Activated CD8-positive, alpha-beta memory T cell treated with anti-CD3 and anti-CD28 coated beads, Interleukin-2, amount 50 U/mL, for 24 hours (primary cell): Measurements from ENCODE around the gene PEAK1.

Experiments used
- DNase-seq: peaks from one replicate; pipeline ENCODE4 v3.0.0-alpha.2; 2020; ENCODE audit errors: extremely low read depth

The PEAK1 gene

DNA sequence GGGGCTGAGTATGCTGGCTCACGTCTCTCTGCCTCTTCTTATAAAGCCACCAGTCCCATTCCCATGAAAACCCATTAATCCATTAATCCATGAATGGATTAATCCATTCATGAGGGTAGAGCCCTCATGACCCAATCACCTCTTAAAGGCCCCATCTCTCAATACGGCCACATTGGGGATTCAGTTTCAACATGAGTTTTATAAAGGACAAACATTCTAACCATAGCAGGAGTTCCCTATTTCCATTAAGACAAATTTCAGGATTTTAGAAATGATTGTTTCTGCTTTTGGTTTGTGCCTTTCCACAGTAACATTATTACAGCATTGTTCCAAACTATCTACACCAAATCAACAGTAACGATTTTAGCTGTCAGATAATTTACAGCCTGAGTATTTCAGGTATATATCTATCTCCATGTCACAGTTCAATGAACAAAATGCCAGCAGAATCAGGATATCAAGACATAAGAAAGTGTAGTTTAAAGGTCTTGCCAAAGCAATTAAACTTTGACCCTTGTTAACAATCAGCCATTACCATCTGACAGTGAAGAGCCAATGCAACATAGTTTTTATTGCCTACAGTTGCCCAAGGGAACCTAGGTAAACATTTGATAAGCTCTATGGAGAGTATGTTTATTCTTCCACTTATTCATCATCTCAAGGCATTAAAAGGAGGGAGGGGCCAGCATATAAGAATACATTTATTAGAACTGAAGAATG lies 352.8 kb downstream of the PEAK1 start:
- DNase-seq: no peak

DNA sequence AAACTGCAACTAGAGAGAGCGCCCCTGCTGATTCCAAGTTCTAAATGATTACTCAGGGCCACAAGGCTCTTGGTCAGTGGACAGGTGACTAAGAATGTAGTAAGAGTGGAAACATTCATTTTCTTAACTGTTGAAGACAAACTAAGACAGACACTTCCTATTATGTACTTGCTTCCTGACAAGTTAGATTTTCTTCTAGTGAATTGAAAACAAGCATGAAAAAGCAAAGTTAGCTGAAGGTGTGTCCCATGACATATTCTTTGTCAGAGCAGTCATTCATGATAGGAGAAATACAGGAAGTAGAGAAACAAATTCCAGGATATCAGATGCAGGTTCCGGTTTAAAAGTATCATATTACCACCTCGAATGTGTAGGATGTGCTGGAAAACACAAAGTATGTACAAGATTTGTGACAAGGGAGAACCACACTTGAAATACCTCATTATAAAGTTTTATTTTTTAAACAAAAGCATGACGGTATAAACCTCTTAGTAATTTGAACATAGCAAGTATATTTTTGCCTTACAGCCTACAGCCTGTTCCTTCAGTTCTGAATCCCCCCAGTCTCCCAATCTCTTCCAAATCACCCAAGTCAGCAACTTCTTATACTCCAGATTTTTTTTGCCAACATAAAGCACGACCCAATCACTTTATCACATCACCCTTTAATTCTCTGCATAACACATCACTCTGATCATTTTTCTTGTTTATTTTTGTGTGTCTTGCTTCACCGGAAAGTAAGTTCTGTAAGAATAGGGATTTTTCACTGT lies 355.2 kb downstream of the PEAK1 start:
- no peak for DNase-seq

DNA sequence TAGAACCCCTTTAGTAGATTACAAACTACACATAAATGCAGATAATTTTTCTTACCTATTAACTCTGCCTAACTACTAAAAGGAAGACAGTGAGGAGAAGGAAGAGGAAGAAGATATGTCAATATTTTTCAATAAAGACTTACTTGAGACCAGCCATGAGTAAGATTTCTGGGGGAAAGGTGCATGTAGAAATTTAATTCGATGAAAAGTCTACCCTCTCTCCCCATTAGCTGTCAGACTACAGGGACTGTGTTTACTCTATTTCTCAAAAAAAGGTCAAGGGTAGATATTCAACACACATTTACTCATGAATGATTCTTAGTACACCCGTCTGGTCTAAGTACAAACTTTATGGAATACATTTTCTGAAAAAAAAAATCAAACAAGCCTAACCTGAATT lies 355.8 kb downstream of the PEAK1 start:
- DNase-seq: no peak

DNA sequence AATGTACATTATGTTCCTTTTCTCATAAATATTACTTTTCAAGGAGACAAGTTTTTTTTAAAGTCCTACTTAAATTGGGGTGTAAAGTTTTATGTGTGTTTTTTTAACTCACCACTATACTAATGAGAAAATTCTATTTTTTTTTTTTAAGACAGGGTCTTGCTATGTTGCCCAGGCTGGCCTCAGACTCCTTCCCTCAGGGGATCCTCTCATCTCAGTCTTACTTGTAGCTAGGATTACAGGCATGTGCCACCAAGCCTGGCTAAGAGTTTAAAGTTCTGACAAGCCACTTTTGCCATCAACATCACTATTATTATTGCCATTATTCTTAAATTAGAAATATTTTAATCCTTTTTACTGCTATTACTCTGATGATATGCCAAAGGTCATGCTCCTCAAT lies 356.7 kb downstream of the PEAK1 start:
- DNase-seq: no peak

DNA sequence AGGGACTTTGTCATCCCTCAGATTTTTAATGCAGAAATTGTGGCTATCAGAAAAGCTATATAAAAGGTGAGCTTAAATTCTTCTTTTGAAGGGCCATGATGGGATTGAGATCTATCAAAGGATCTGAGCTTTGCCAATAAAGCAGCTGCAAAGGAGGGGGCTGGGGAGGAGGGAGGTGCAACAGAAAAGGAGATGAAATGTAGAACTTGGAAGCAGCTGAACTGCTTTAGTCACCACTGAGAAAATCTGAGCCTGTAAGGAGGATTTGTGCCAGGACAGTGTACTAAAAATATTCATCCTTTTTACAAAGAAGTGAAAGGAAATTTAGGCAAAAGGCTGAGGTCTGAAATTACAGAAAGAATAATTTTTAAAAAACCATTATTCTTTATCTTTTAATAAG lies 359.4 kb downstream of the PEAK1 start:
- DNase-seq: no peak

DNA sequence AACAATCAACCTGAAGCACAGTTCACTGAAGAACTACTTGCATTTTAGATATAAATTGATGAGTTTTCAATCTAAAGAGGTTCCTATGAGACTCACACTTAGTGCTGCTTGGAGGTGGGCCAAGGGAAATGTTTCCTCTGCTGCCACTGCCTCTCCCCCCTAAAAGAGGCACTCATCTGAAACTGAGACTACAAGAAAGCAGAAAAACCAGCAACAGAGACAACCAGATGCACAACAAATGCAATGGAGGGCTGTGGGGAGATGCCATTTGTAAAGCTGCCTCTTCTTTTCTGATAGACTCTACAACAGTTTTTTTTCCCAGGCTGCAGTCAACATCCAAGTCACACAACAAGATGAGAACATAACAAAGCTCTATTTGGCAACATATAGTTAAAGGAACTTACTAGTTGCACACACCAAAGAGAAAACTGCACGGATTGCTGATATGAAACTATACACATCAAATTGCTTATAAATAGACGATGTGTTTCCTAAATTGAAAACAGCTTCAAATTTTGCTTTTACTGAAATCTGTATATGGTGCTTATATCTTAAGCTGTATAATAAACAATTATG lies 360.0 kb downstream of the PEAK1 start:
- DNase-seq: no peak

DNA sequence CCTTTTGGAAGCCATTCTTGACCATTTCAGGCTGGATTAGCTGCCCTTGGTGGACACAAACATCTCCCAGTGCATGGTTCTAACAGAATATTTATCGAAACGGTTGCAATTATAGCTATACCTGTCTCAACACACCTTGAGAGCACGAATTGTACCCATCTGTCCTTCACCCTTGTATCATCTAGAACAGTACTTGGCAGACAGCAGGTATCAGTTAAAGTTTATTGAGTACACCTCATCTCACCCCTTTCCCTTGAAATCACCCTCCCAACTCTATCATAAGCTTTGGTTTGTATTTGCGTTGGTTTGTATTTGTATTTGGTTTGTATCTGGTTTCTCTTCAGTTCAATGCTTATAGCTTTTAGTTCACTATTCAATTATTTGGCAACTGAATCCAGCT lies 361.4 kb downstream of the PEAK1 start:
- no peak for DNase-seq

DNA sequence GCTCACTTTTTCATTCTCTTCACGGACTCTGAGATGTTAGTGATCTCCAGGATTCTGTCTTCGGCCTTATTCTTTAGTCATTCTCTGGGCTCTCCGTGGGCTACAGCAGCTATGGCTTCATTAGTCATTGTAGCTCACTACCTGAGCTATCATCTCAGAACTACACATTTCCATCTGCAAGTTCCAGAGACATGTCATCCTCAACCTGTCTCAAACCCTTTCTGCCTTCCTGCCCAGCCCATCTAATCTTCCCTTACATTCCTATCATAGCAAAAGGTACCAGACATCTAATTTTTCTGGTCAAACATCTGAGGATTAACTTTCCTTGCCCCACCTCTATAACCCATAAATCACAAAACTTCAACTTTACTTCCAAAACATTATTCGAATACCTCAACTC lies 362.2 kb downstream of the PEAK1 start:
- no peak for DNase-seq

DNA sequence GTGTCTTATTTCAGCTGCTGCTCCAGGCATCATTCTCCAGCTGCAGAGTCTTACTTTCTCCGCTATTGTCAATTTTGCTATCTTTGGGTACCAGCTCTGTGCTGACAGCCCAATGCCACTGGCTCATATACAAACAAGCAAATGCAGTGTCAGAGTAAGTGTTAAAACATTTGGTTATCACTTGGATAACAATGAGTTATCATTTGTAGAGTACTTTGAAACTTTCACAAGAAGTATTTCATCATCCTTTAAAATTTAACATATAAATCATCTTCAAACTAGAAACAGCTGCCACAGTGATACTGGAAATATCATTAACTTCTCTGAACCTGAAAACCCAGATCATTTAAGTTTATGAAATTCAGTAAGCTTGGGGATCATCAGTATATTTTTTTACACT lies 362.8 kb downstream of the PEAK1 start:
- no peak for DNase-seq

DNA sequence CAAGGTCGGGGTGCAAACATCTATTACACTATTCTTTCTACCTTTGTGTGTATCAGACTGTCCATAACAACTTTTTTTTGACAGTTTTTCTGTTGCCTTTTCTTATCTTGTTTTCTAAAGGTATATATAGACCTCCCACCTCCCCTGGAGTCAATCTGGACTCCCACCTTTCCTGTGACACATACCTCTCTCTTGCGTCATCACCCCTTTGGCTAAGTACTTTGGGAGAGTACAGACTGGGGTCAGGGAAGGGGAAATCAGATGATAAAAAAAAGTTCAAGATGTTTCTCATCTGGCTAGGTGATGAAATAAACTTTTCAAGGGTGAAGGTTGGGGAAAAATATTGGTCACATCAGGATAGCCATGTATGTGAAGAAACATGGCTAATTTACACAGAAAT lies 366.2 kb downstream of the PEAK1 start:
- no peak for DNase-seq

DNA sequence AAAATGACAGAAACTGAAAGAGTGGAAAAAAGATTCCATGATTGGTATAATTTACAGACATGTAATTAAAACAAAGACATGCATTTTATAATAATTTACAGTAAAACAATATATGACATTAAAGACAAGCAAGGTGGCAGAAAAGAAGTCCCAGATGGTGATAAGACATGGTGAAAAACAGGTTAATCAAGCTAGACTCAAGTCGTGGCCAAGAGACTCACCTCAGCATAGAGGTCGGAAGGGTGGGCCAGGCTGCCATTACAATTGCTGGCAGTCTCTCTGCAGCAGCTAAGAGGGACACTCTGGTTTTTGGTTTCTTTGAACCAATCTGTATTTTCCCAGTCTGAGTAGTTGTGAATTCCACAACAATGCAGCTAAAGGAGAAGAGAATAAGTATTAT lies 367.3 kb downstream of the PEAK1 start:
- no peak for DNase-seq
